ENCODE data around the gene AP1G2.
"Not testable (repeated sequence)": the region's sequence is repeated elsewhere in the genome, so short reads cannot be mapped to it uniquely, and the experiment has no call there.

Gene AP1G2

DNA sequence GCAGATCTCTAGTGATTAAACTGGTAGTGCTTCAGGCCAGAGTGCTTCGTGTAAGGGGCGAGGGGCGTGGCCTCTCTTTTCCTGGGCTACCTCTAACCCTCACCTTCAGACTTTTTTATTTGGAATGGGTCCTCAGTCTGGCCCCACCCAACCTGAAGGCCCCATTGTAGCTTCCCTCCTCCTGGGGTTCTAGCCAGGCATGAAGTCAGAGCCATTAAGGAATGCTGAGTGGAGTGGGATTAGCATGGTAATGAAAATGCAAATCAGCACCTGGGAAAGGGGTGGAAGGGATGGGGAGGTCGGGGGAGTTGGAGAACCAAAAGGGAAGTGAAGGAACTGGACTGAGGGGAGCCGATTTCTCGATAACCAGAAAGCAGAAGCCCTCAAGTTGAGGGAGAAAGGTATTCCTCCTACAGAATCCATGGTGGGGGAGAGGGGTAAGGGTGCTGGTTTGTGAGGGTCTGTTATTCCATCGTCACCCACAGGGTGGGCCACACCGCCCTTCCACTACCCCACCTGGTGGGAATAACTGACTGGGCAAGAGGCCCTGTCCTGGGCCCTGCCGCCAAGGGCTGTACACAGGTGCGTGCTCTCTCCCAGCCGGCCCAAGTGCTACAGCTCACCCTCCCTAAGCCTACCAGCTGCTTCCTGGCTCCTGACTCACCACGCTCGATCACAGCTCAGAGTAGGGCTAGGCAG is 30.1 kb downstream of the AP1G2 start:
- DNase-seq: no peak

- not testable (repeated sequence) for DNase-seq
These were observed 30.7 kb downstream of the AP1G2 start for GRCh38 chr14:23536906-23537305.

DNA sequence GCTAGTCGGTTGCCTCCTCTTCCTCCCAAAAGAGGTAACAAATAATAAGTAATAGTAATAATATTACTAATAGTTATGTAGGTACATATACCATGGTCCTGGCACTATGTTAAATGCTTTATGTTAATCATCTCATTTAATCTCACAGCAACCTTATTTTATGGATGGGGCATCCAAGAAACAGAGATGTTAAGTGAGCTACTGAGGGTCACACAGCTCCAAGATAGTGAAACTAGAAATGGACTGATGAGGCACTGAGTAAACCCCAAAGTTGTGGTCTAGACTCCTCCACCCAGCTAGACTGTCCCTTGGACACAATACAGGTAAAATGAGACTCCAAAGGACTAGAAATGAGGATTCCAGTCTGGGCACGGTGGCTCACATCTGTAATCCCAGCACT is 31.1 kb downstream of the AP1G2 start:
- no peak for DNase-seq

- no peak for DNase-seq
These were observed 31.6 kb downstream of the AP1G2 start for GRCh38 chr14:23535943-23536342.

- no peak for DNase-seq
These were observed 33.7 kb downstream of the AP1G2 start for GRCh38 chr14:23533652-23534435.

DNA sequence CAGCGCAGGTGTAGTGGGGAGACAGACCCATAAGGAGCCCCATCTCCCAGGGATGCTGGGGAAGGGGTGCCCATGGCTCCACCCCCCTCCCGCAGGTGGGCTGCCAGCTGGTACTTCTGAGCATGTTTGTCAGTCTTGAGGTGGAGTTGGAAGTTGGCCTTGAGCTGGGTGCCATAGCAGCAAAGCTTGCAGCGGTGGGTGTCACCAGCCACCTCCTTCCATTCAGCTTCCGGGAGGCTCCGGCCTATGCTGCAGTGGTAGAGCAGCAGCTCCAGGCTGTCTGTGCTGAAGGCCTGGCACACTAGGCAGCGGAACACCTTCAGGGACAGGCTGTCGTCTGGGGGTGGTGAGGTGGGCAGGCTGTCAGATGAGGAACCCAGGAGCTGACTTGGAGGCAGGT is 34.9 kb downstream of the AP1G2 start:
- DNase-seq: no peak

DNA sequence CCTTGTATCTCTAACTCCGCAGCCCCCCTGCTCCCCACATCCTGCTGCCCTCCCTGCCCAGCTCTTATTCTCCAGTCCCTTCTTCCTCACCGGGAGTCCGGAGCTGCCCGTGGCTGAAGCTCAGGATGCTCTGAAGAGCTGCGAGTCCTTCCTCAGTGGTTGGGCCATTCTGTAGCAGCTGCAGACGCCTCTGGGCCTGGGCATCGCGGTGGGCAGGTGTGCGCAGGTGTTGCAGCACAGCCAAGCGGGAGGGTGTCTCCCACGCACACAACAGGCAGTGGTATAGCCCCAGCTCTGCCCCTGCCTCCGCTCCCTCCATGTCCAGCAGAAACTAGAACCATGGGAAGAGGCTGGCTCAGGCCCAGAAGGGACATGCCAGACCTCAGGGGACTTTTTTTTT is 36.2 kb downstream of the AP1G2 start:
- no peak for DNase-seq

DNA sequence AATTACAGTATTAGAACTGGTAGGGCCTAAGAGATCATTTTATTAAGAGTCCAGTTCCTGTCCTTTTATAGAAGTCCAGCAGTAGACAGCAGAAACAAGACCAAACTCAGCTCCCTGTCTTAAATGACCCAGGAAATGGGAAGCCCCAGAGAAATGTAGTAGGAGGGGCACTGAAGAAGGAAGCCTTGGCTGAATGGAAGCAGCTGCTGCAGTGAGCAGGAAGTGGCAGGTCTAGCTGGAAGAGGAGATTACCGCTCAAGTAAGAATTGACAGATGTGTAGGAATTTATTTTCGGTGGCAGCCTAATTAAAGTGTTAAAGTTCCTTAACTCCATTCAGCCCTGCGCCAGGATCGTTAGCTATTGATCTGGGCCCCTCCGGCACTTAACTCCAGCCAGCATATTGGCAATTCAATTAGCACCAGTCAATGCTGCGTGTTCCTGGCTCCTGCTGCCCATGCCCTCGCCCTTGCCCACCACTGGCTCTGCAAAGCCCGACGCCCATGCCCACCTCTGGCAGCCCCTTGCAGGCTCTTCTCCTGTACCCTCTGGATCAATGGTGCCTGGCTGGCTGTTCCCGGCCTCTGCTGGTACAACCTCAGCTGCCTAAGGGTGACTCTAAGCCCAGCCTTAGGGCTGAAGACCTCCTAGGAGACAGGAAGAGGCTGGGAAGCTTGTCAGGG is 37.1 kb downstream of the AP1G2 start:
- no peak for DNase-seq

GRCh38 chr14:23529016-23529415 is 38.6 kb downstream of the AP1G2 start:
- DNase-seq: no peak

GRCh38 chr14:23528555-23528954 is 39.0 kb downstream of the AP1G2 start:
- DNase-seq: no peak

- no peak for DNase-seq
These were observed 42.0 kb downstream of the AP1G2 start for GRCh38 chr14:23525611-23526010.

DNA sequence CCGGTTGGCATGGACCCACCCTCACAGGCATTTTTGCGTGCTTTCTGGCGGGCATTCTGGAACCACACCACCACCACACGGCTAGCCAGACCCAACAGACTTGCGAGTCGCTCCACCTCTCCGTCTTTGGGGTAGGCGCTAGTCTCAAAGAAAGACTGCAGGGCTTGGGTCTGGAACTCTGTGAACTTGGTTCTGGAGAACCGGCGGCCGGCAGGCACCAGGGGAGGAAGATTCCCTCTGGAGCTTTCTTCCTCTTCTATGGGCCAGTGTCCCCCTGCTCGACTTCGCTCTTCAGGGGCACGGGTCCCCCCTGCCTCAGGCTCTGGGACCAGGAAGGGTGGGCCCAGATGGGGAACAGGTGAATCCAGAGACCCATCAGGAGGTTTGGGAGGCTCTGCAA is 42.6 kb downstream of the AP1G2 start:
- DNase-seq: no peak

GRCh38 chr14:23523229-23524016 is 44.2 kb downstream of the AP1G2 start:
- no peak for DNase-seq

GRCh38 chr14:23522643-23523198 is 44.9 kb downstream of the AP1G2 start:
- no peak for DNase-seq

DNA sequence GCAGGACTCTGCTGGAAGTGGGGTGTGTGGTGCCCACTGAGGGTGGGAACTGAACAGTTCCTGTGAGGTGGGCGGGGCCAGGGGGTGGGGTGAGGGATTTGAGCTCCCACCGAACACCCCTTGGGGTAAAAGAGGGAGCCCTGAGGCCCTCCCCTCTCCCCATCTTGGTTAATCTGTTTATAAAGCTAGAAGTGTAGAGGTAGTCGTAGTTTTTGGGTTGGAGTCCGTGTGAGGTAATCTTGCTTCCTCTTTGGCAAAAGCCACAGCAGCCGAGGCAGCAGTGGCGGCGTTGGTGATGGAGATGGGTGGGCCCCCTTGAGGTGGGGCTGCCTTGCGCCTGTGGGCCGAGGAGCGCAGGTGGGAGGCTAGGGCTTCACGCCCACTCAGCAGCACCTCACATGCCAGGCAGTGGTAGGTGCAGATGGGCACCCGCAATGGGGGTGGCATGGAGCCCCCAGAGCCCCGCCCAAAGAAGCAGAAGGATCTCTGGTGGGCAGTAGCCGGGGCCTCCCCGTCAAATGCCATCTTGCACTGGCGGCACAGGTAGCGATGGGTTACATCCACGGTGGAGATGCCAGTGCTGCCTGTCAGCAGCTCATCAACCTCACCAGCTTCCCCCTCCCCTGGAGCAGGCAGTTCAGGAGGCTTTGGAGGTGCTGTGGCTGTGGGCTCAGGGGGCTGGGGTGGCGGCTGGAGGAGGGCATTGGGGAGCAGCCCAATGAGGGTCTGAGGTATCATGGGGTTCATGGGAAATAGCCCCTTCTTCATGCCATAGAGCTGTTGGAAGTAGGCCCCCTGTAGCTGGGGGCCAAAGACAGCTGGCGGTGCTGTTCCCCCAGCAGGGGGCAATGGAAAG is 45.6 kb downstream of the AP1G2 start:
- no peak for DNase-seq

DNA sequence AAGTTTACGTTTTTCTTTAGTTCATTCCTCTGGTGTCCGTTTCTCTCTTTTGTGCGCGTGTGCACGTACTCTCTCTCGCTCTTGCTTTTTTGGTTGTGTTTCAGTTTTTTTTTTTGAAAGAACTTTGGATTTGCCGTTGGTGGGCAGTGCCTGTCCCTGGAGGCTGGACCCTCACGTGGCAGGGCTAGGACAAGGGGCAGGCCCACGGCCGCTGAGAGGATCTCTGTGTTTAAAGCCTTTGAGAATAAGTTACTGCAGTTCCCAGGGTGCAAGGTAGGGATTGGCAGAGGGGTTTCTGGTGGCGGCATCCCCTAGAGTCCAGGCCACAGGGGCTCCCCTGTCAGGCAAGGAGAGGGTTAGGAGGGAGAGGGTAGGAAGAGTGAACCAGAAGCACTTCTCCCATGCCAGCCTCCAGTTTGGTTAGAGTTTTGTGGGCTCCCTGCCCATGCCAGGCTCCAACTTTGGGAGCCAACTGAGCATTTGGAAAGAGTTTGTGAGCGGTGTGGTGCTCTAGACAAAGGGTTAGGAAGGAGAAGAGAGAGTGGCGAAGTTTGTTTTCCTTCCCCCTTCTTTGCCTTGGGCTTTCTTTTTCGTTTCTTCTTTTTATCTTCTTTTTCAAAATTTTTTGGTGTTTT is 46.6 kb downstream of the AP1G2 start:
- DNase-seq: no peak

DNA sequence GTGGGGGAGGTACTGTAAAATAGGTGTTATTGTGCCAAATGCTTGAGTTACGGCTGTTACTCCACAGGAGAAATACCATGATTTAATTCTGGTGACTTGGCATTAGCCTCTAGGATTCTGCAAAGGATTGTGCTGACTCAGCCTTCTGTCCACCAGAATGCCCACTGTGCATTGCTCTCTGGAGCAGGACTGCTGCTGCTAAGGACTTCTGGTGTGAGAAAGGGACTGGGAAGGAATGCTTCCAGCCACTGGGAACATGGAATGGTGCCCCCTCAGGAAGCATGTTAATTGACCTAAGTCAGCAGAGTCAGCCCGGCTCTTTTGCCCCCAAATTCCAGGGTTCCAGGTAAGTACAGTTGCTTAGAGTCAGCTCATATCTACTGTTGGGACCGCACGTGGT is 48.9 kb downstream of the AP1G2 start:
- DNase-seq: no peak

GRCh38 chr14:23517650-23518326 is 49.8 kb downstream of the AP1G2 start:
- DNase-seq: no peak

GRCh38 chr14:23514644-23514957 is 53.0 kb downstream of the AP1G2 start:
- no peak for DNase-seq

- DNase-seq: no peak
These were observed 53.6 kb downstream of the AP1G2 start for GRCh38 chr14:23513818-23514643.

Data from DMS153 (cell line).